GM12892 (cell line): ENCODE results near the gene MYO7A.

Experiments
- POLR2A ChIP-seq: IDR thresholded peaks from 2 replicates; pipeline ENCODE4 v1.6.1; 2011; ENCODE audit warnings: low read depth, low read length, control low read depth
- POLR2AphosphoS5 ChIP-seq: IDR thresholded peaks from 2 replicates; pipeline ENCODE4 v1.6.1; 2011; ENCODE audit warnings: low read depth, low read length, control low read depth

GRCh38 chr11:77236901-77237300, 108.9 kb downstream of the MYO7A start:
- TF ChIP-seq POLR2A (no peak), POLR2AphosphoS5 (no peak)
